HEK293 (cell line): ENCODE results near the gene CTTN.

ENCODE experiments used
- ATF2 ChIP-seq: fragments of 450-650 bp; formaldehyde crosslinking; IDR thresholded peaks from 2 replicates; pipeline ENCODE4 v1.5.1; 2016; ENCODE audit warnings: missing biosample characterization, missing genetic modification characterization, low read depth
- CTCF ChIP-seq: fragments of 450-650 bp; formaldehyde crosslinking; IDR thresholded peaks from 2 replicates; pipeline ENCODE4 v1.5.1; 2016; ENCODE audit warnings: missing biosample characterization, missing genetic modification characterization
- TCF7L2 ChIP-seq: IDR thresholded peaks from 2 replicates; pipeline ENCODE4 v1.6.1; 2011; ENCODE audit warnings: low read depth, mild to moderate bottlenecking, inconsistent platforms, low read length, moderate library complexity, borderline replicate concordance
- YY2 ChIP-seq: fragments of 450-650 bp; formaldehyde crosslinking; IDR thresholded peaks from 2 replicates; pipeline ENCODE4 v1.5.1; 2016; ENCODE audit warnings: missing biosample characterization, missing genetic modification characterization
- ZNF18 ChIP-seq: fragments of 450-650 bp; formaldehyde crosslinking; IDR thresholded peaks from 2 replicates; pipeline ENCODE4 v1.5.1; 2016; ENCODE audit warnings: missing biosample characterization, missing genetic modification characterization
- ZNF830 ChIP-seq: fragments of 450-650 bp; IDR thresholded peaks from 2 replicates; pipeline ENCODE4 v1.5.0; 2018; ENCODE audit warnings: missing biosample characterization, missing genetic modification characterization, low read depth, mild to moderate bottlenecking, moderate library complexity

- no peak for TF ChIP-seq YY2
- TF ChIP-seq ATF2 (tag by site-specific recombination): no peak
- TF ChIP-seq TCF7L2: no peak
- TF ChIP-seq ZNF18: no peak
- TF ChIP-seq CTCF (tag by site-specific recombination): no peak
- TF ChIP-seq ZNF830 (tag by site-specific recombination): no peak
These were observed 85.6 kb downstream of the CTTN start for GRCh38 chr11:70483917-70484316.
